Glutamatergic neuron (in vitro differentiated cells): ENCODE measurements around the gene TRIM32. TPM values are rescaled to one million over a fixed set of nuclear protein-coding genes. Genes with fewer than 3 reads are reported as not detected.

Source experiments
- DNase-seq: peaks from one replicate; pipeline ENCODE4 v3.0.0; 2022
- H3K27ac Mint-ChIP-seq: one replicate; pipeline ENCODE4 v1.8.0; 2020; ENCODE audit warnings: mild to moderate bottlenecking, mixed read lengths, inconsistent platforms; ENCODE audit not compliant: unreplicated experiment
- H3K27me3 Mint-ChIP-seq: one replicate; pipeline ENCODE4 v1.8.0; 2020; ENCODE audit warnings: mild to moderate bottlenecking, moderate library complexity, mixed read lengths, inconsistent platforms; ENCODE audit not compliant: unreplicated experiment
- H3K36me3 Mint-ChIP-seq: one replicate; pipeline ENCODE4 v1.8.0; 2020; ENCODE audit warnings: mild to moderate bottlenecking, mixed read lengths, inconsistent platforms; ENCODE audit not compliant: unreplicated experiment
- H3K4me1 Mint-ChIP-seq: one replicate; pipeline ENCODE4 v1.8.0; 2020; ENCODE audit warnings: mild to moderate bottlenecking, low read depth, mixed read lengths, inconsistent platforms; ENCODE audit not compliant: unreplicated experiment
- H3K4me3 Mint-ChIP-seq: one replicate; pipeline ENCODE4 v1.8.0; 2020; ENCODE audit warnings: mild to moderate bottlenecking, mixed read lengths, inconsistent platforms; ENCODE audit not compliant: unreplicated experiment
- H3K9me3 Mint-ChIP-seq: one replicate; pipeline ENCODE4 v1.8.0; 2020; ENCODE audit warnings: mild to moderate bottlenecking, moderate library complexity, mixed read lengths, inconsistent platforms; ENCODE audit not compliant: unreplicated experiment
- CTCF ChIP-seq: fragments of 200-600 bp; sonication (generic); IDR thresholded peaks from one replicate; pipeline ENCODE4 v1.5.0; 2021; ENCODE audit not compliant: partially characterized antibody, unreplicated experiment
- long read RNA-seq: library from polyadenylated mRNA; unstranded; transcript quantifications from one replicate; pipeline ENCODE4 v2.0.0, GENCODE V29; 2020; ENCODE audit not compliant: unreplicated experiment
- total RNA-seq: library from RNA; stranded (reverse); fragmentation: NEBNext Ultra II Directional; extraction: Animal tissue kit (Norgen Biotek cat#: 25700); gene quantifications from one replicate; pipeline ENCODE4 v1.2.1, GENCODE V29; 2021; ENCODE audit not compliant: unreplicated experiment

The TRIM32 gene
- total RNA-seq = 14.3 TPM
- long read RNA-seq, partial matches to known transcripts = 0 of 2 reads
- long read RNA-seq, other reads (novel, unspliced or antisense) = 1 of 2 reads

- peak within 1 kb of the TSS; percentile 89 for H3K4me3 Mint-ChIP-seq
- peak; percentile 97 for DNase-seq
- H3K27me3 Mint-ChIP-seq = peaks cover 4% of the 10 kb centered on the region
- peaks cover 9% of the 10 kb centered on the region for H3K9me3 Mint-ChIP-seq
- no peak for TF ChIP-seq CTCF
- peak within 1 kb of the TSS; percentile 81 for H3K27ac Mint-ChIP-seq
- peaks cover 13% of the 10 kb centered on the region for H3K4me1 Mint-ChIP-seq
- peaks cover 5% of the 10 kb centered on the region for H3K36me3 Mint-ChIP-seq
Observed at GRCh38 chr9:116687074-116687753, at the start of gene TRIM32. TRIM32 (plus strand) TSS chr9:116687305; CDS start chr9:116697743, 10,438 bp downstream.

- Mint-ChIP-seq H3K9me3 (peaks cover 2% of the 10 kb centered on the region), H3K27ac (no peak overlapping the region), H3K27me3 (no peaks in the 10 kb centered on the region), H3K4me1 (no peaks in the 10 kb centered on the region), H3K36me3 (no peaks in the 10 kb centered on the region), H3K4me3 (no peak overlapping the region)
- no peak for DNase-seq
- TF ChIP-seq CTCF = no peak
Observed at GRCh38 chr9:116639251-116639741, 47.8 kb upstream of the TRIM32 start.

GRCh38 chr9:116641292-116642059 lies 45.6 kb upstream of the TRIM32 start:
- Mint-ChIP-seq H3K4me1 (no peaks in the 10 kb centered on the region), H3K4me3 (no peak overlapping the region), H3K36me3 (no peaks in the 10 kb centered on the region), H3K27ac (no peak overlapping the region), H3K27me3 (peaks cover 3% of the 10 kb centered on the region), H3K9me3 (peaks cover 2% of the 10 kb centered on the region)
- no peak for TF ChIP-seq CTCF
- DNase-seq = no peak

- H3K9me3 Mint-ChIP-seq = peaks cover 5% of the 10 kb centered on the region
- H3K4me1 Mint-ChIP-seq = no peaks in the 10 kb centered on the region
- DNase-seq = no peak
- H3K27ac Mint-ChIP-seq = no peak overlapping the region
- no peaks in the 10 kb centered on the region for H3K36me3 Mint-ChIP-seq
- peaks cover 5% of the 10 kb centered on the region for H3K27me3 Mint-ChIP-seq
- no peak overlapping the region for H3K4me3 Mint-ChIP-seq
- TF ChIP-seq CTCF = no peak
Observed at GRCh38 chr9:116643691-116644090, 43.4 kb upstream of the TRIM32 start.
